GOT3 (cell line): ENCODE measurements around the gene CCND3.
A peak's percentile ranks its signal among the peaks of the same experiment; 100 is the strongest.
"Not testable (repeated sequence)": the region's sequence is repeated elsewhere in the genome, so short reads cannot be mapped to it uniquely, and the experiment has no call there.

Source experiments
- DNase-seq: peaks from one replicate; lab custom pipeline; 2025; ENCODE audit warnings: mixed read lengths; lab: John Stamatoyannopoulos, UW

Gene CCND3

DNA sequence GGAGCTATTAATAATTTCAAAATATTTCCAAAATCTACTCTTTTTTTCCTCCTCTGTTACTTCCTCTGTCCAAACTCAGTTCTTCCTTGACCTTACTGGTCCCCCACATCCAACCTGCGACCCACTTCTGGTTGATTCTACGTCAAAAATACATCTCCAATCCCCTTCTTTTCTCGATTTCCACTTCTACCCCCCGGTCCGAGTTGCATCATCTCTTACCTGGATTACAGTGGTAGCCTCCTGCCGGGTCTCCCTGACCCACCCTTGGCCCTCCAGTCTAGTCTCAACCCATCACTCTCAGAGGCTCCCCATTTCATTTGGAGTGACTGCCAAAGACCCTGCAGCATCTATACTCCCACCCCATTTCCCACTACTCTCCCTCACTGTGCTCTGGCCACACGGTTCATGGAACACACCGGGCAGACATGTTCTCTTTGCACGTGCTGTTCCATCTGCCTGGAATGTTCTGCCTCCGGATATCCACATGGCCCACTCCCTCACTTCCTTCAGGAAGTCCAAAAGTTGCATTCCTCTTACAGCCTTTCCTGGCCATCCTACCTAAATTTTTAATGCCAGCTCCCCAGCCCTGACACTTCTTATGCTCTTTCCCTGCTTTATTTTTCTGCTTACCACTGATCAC is 6.1 kb upstream of the CCND3 start:
- DNase-seq: no peak

DNA sequence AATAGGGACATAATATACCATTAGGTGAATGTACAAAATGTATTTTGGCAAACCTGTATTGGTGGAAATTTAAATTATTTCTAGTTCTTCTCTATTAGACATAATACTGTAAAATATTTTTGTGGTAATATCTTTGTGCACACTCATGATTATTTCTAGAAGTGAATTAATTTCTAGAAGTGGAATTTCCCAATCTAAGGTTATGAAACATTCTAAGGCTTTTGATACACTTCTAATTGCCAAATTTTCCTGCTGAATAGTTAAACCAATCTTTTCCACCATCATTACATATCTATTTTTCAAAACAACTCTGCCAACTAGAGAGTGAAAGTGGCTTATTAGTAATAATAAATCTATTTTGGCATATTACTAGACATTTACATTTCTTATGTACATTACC is 1.8 kb upstream of the CCND3 start:
- DNase-seq: no peak

DNA sequence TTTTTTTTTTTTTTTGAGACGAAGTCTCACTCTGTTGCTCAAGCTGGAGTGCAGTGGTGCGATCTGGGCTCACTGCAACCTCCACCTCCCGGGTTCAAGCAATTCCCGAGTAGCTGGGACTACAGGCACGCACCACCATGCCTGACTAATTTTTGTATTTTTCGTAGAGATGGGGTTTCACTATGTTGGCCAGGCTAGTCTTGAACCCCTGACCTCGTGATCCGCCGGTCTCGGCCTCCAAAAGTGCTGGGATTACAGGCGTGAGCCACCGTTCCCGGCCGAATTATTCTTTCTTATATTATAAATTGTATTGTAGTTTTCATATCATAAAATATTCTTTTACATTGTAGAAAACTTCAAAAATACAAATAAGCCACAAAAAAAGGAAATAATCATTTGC is 1.3 kb upstream of the CCND3 start:
- DNase-seq: not testable (repeated sequence)

DNA sequence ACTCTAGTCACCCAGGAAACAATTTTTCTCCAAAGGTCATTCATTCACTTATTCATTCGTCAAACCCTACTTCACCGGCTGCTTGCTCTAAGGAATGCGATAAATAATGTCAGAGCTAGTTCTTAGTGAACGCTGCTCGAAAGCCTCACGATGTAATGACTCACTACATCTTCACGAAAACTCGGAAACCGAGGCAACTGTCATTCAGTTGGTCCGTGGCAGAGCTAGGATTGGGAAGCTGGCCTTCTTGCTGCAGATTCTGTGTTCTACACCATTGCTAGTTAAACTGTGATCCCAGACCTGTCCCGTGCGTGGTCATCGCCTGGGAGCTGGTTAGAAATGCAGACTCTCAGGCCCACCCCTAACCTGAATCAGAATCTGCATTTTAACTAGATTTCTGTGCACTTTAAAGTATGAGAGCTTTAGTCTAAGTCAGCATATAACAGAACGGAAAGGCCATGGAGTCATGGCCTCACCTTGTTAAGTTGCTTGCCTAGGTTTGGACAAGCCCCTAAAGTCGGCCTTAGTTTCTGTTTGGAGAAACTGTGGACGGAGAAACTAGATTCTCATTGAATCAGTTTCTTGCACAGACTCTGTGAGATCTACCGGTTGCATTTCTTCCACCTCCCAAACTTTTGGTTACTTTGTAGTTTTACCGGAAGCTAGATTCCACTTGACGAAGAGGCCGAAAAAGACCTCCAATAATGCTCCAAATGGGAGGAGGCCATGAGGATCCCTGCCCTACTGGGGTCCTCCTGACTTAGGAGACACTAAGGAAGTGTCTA is 651 bp upstream of the CCND3 start:
- DNase-seq: no peak

DNA sequence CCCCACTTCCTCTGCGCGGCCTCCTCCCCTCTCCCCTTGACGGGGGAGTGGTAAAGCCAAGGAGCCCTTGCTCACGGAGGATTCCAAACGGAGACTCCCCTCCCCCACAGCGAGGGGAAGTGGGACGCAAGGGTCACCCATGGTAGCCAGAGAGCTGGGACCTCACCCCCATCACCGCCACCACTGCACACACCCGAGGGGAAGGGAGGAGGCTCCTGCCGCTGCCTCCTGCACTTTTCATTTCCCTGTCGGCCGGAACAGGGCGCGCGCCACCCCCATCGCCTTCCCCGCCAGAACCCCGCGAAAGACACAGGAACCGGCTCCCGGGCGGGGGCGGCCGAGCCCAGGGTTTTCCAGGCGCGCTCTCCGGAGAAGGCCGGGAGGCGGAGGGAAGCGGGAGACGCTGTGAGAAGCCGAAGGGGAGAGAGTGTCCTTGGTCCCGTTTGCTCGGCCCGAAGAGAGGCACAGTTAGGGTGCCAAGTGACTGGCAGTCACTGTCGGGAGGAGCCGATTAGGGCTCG is 789 bp downstream of the CCND3 start:
- DNase-seq: no peak

DNA sequence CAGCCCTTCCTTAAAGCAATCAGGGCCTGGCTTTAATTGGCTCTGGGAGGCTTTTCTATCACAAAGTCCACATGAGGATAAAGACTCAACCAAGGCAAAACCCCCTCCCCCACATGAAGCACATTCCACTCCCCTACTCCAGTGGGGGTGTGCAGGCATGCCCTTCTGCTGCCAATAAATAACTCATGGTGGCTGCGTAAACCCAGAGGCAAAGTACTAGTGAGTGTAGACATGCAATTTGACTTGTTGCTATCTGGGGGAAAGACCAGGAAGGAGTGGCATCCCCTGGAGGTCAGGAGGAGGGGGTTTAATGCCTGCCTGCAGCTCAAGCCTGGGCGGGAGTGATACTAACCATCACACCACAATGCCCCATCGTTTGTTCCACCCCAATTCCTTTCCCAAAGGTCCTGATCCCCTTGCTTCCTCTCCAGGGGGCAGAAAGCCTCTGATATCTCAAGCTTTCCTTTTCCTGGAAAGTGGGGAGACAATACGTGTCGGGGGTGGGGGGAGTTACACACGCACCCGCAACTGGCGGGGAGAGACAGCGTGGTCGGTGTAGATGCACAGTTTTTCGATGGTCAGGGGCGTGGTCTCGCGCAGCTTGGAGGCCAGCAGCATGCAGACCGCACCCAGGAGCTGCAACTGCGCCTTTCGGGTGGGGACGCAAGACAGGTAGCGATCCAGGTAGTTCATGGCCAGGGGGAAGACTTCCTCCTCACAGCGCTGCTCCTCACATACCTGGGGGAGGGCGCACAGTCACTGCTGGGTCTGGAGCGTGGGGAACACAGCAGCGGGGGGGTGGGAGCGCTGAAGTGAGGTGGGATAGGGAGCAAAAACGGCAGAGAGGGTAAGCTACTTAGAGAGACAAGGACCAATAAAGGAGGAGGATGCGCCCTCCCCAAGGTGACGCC is 1.5 kb downstream of the CCND3 start:
- peak; percentile 6 for DNase-seq

DNA sequence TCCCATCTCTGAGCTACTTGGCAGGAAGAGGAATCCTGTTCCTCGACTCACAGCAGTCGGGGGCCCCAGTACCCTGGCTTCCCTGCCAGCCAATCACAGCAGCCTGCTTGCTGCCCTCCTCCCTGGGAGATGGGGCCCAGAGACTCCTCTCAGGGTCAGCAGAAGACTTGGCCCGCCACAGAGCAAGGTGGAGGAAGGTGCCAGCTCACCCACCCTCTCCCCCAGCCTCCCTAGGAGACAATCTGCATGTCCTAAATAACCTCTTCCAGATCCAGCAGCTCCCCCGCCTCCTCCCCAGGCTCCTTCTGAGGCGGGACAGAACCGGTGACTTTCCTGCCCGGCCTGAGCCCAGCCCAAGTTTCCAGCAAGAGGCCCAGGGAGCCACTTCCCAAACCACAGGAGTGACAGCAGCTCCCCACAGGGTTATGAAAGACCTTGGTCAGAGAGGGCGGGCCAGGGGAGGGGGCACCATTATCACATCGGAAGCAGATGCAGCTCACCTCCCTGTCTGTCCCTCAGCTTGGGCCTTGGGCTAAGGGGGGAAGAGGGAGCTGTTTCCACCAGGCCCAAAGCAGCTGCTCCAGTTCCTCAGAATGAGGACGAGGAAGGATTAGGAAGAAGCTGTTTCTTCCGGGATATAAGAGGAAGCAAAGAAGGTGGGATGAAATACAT is 2.3 kb downstream of the CCND3 start:
- DNase-seq: no peak

DNA sequence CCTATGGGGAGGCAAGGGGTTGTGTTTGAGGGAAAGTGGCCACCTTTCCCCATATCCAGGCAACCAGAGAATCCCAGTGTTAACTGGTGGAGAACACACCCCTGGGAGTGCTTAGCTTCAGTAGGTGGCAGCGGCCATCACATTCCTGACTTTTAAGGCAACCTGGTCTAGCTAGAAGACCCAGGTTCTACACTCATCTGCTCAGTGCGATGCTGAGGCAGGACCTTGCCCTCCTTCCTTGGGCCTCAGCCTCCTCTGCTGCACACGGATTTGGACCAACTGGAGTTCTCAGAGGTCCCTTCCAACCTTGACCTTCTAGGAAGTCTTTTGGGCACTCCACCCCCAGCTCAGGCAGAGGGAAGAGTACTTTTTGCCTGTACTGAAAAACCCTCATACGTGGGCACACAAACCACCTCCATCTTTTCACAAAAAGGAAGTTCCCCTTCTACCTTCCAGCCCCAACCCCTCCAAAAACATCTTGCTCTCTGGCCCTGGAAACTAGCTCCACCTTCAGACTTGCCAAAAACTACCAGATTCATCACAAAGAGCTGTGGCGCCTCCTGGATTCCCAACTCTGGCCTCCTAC is 2.9 kb downstream of the CCND3 start:
- no peak for DNase-seq

DNA sequence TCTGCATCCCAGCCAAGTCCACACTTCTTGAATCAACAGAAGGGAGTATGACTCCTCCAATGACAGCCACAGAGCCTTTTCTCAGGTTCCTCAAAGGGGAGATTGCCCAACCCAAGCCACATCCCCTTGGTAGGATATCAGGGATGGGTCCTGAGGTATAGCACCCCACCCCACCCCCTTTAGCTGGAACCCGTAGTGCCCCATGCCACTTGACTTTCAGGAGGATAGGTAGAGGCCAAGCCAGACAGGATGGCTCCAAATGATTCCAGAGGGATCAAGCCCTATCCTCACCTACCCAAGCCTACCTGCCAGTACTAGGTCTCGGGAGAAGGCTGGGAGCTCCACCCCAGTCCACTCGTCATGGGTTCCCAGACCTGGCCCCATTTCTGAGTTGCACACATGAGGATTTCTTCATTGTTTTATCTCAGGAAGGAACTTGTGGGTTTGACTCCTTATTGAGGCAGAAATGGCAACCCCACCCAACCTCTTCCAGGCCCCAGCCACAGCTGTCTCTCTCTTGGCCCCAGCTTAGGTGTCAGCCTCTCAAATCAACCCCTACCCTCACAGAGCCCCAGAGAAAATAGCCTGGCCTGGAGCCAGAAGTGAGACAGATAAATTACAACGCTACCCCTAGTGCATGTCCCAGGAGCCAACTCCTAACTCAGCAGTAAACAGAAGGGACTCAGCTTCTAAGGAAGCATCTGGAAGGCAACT is 3.6 kb downstream of the CCND3 start:
- no peak for DNase-seq

DNA sequence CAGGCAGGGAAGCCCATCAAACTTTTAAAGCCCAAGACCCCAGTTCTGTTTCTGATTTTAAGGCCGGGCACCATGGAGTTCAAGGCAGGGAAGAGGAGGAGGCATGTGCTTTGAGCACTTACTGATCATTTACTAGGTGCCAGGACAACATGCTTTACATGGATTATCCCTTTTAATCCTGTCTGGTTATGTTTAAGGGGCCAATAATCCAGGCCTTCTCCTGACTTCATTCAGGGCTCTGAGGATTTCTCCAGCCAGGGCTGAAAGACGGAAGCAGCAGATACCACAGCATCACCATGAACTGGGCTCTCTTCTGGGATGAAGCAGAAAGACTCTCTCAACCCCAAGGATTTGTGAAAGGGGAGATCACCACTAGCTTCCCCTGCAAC is 4.1 kb downstream of the CCND3 start:
- no peak for DNase-seq

DNA sequence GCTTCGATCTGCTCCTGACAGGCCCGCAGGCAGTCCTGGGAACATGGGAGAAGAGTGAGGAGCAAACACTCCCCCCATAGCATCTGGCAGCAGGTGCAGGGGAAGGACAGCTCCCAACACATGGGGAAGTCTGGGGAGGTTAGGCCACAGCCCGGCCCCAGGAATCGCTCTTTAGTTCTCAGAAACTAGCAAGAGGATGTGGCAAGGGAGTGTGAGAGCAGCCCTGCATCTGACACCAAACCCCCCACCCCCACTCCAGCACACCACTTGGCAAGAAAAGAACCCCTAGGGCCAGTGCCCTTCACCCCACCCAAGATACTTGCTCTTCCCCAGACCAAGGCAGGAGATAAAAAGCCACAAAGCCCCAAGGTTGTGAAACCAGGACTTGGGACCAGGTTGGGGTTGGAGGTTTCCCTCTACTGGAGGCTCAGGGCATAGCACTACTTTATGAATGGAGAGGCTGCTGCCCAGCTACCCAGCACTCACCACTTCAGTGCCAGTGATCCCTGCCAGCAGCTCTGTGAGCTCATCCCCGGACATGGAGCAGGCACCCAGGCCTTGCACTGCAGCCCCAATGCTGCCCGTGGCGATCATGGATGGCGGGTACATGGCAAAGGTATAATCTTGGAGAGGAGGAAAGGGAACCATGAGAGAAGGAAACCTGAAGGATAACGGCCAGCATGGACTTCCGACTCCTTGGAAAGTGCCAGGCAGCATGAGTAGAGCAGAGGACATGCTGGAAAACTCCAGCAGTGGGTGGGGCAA is 5.4 kb downstream of the CCND3 start:
- DNase-seq: peak; percentile 45

DNA sequence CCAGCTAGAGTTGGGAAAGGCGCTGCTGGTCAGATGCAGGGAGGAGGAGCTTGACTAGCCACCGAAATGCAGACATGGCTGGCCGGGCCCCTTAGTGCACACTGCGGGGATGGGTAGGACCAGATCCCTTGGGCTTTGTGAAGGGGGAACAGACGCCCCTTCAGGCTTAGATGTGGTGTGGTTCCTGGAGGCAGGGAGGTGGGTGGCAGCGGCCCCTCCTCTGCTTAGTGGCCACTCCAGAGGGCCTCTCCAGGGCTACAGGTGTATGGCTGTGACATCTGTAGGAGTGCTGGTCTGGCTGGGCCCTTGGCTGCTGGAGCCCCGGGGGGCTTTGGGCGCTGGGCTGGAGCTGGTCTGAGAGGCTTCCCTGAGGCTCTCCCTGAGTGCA is 5.9 kb downstream of the CCND3 start:
- no peak for DNase-seq

DNA sequence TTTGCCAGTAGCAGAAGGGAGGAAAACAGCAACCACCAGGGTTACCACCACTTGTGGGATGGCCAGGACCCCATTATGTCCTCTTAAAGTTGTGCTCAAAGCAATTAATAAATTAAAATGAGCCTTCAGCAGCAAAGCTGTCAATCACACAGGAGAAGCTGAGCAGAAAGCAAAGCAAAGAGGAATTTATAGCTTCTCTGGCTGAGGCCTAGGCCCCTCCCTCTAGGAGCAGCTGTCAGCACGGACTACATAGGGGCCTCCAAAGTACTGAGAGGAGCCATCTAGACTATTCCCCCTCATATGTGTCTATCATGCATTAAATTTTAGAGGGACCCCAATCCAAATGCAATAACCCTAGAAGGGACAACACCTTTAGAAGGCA is 6.4 kb downstream of the CCND3 start:
- no peak for DNase-seq

DNA sequence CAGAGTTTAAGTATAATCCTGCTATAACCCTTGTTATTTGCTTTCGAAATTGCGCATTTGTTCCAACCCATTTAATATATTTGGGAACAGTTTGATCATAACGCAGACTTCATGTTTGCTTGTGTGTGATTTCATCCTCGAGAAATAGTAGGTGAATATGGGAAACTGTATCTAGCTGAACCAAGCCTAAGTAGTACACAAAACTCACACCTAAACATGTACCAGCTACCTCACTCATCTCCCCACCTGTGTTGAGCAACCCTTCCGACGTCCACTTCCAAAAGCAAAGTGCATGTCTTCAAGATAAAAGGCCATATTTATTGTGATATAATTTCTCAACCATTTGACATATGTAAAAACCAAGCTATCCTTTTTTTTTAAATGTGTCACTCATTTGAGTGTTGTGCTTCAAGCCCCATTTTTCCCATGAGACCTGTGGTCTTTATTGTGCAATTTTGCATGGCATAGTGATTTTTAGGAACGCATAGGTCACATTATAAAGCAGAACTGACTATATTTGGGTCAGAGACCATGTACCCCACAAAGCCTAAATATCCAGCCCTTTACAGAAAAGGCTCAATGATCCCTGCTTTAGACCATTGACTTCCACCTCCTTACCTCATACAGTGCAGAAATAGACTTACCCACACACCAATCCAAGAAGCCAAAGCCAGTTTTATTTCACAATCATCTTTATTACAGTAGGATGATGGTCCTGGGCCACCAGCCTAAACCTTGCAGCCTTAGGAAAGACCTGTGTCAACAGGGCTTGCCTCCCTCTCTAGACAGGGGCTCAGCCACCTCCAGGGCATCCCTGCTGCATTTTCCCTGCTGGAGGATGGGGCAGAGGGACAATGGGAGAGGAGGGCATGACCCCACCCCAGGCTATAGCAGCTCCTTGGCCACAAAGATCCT is 7.1 kb downstream of the CCND3 start:
- no peak for DNase-seq

DNA sequence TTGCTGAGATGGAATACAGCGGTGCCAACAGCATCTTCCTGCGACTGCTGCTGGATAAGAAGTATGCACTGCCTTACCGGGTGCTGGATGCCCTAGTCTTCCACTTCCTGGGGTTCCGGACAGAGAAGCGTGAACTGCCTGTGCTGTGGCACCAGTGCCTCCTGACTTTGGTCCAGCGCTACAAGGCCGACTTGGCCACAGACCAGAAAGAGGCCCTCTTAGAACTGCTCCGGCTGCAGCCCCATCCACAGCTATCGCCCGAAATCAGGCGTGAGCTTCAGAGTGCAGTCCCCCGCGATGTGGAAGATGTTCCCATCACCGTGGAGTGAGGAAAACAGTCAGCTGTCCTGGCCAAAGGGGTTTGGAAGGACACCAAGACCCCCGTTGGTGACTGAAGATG is 9.2 kb downstream of the CCND3 start:
- no peak for DNase-seq

DNA sequence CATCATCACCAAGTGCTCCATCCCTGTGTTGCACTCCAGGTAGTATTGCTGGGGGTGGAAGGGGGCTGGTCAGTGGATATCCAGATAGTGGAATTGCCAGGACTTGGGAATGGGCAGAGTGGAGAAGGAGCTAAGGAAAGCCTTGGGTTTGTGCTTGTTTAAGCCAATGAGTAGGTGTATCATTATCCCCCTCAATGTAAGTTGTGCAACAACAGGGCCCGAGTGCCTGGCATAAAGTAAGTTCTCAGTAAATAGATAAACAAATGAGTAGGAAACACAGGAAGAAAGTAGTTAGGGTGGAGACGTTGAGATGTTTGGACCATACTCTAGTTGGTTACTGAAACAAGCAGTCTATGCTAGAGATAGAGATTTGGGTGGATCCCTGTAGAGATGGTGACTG is 9.8 kb downstream of the CCND3 start:
- DNase-seq: no peak

DNA sequence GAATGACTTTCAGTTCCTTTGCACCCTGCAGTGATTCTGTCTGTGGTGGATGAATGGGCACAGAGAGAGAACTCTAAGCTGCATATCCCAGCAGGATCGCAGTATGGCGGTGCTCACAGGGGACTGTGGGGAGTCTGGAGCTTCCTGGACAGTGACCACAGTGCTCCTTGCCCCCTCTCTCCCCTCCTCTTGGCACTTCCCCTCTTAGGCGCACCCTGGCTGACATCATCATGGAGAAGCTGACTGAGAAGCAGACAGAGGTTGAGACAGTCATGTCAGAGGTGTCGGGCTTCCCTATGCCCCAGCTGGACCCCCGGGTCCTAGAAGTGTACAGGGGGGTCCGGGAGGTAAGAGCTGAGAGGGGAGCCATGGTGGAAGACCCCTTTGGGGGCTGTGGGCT is 11.7 kb downstream of the CCND3 start:
- DNase-seq: no peak

DNA sequence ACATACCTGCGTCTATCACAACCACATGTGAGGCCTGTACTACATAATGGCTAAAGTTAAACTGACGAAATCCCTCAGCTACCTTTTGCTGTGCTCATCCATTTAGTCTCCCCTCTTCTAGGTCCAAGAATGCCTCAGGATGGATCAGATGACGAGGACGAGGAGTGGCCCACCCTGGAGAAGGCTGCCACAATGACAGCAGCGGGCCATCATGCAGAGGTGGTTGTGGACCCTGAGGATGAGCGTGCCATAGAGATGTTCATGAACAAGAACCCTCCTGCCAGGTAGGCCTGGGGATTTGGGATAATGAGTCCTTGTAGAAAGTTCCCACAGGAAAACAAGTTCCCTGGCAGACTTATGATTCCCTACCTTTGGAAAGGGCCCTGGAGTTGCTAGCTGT is 14.4 kb downstream of the CCND3 start:
- DNase-seq: no peak

DNA sequence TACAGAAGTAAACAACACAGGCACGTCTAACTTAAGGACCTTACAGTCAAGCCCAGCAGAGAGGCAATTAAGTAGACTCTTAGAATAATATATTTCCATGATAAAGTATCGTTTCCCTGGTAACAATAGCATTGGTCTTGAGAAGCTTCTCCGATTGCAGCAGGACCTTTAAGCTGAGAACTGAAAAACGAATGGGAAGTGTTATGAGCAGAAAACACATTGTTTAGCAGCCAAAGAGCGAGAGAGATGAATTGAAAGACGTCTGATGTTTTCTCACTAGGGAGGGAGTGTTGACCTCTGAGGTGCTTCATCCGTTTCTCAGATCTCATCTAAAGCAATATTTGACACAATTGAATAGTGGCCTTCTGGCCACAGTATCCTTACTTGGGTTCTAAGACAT is 19.5 kb downstream of the CCND3 start:
- DNase-seq: no peak
